Type B pancreatic cell (in vitro differentiated cells): ENCODE results near the gene VAV2. TPM values are rescaled to one million over a fixed set of nuclear protein-coding genes. Genes with fewer than 3 reads are reported as not detected.

Experiments
- DNase-seq: peaks from one replicate; pipeline ENCODE4 v3.0.0; 2021; ENCODE audit warnings: mixed read lengths; ENCODE audit not compliant: unreplicated experiment; ENCODE audit errors: extremely low spot score
- H3K27ac Mint-ChIP-seq: 2 replicates; pipeline ENCODE4 v1.8.0; 2021; ENCODE audit warnings: mild to moderate bottlenecking, mixed read lengths
- H3K27me3 Mint-ChIP-seq: 2 replicates; pipeline ENCODE4 v1.8.0; 2021; ENCODE audit warnings: mixed read lengths
- H3K36me3 Mint-ChIP-seq: 2 replicates; pipeline ENCODE4 v1.8.0; 2021; ENCODE audit warnings: mixed read lengths
- H3K4me1 Mint-ChIP-seq: one replicate; pipeline ENCODE4 v1.8.0; 2021; ENCODE audit warnings: mixed read lengths; ENCODE audit not compliant: unreplicated experiment
- H3K4me3 Mint-ChIP-seq: 2 replicates; pipeline ENCODE4 v1.8.0; 2021; ENCODE audit warnings: mild to moderate bottlenecking, mixed read lengths
- H3K9me3 Mint-ChIP-seq: 2 replicates; pipeline ENCODE4 v1.8.0; 2021; ENCODE audit warnings: mixed read lengths
- CTCF ChIP-seq: fragments of 200-600 bp; sonication (generic); conservative IDR thresholded peaks from 2 replicates; pipeline ENCODE4 v1.5.0; 2021; ENCODE audit warnings: antibody characterized with exemption, mild to moderate bottlenecking
- long read RNA-seq: library from polyadenylated mRNA; unstranded; transcript quantifications from one replicate; pipeline ENCODE4 v2.0.0, GENCODE V29; 2020
- total RNA-seq: library from RNA; stranded (reverse); gene quantifications from 2 replicates; pipeline ENCODE4 v1.2.1, GENCODE V29; 2021; ENCODE audit warnings: low replicate concordance

Gene VAV2
- 39.4 and 54.3 TPM in 2 replicates for total RNA-seq
- long read RNA-seq, partial matches to known transcripts, result 2 of 6 reads
- long read RNA-seq, other reads (novel, unspliced or antisense), result 4 of 6 reads

GRCh38 chr9:133991964-133992779 lies at the start of gene VAV2:
VAV2 (minus strand) TSS chr9:133992324; CDS start chr9:133992278, 46 bp downstream.
- Mint-ChIP-seq H3K4me3 (peak within 1 kb of the TSS; percentile 94), H3K9me3 (no peaks in the 10 kb centered on the region), H3K27ac (peak within 1 kb of the TSS; percentile 88), H3K4me1 (peaks cover 13% of the 10 kb centered on the region), H3K27me3 (no peaks in the 10 kb centered on the region), H3K36me3 (no peaks in the 10 kb centered on the region)
- no peak for DNase-seq
- TF ChIP-seq CTCF, result no peak

GRCh38 chr9:134041649-134041962 lies 49.5 kb upstream of the VAV2 start:
- no peak for DNase-seq
- Mint-ChIP-seq H3K27me3 (no peaks in the 10 kb centered on the region), H3K36me3 (peaks cover 27% of the 10 kb centered on the region), H3K4me1 (no peaks in the 10 kb centered on the region), H3K27ac (no peak overlapping the region), H3K4me3 (no peak overlapping the region), H3K9me3 (no peaks in the 10 kb centered on the region)
- no peak for TF ChIP-seq CTCF

- H3K27me3 Mint-ChIP-seq, result no peaks in the 10 kb centered on the region
- peaks cover 32% of the 10 kb centered on the region for H3K36me3 Mint-ChIP-seq
- no peak overlapping the region for H3K27ac Mint-ChIP-seq
- H3K4me1 Mint-ChIP-seq, result no peaks in the 10 kb centered on the region
- DNase-seq, result no peak
- H3K4me3 Mint-ChIP-seq, result no peak overlapping the region
- no peaks in the 10 kb centered on the region for H3K9me3 Mint-ChIP-seq
- TF ChIP-seq CTCF, result no peak
Observed at GRCh38 chr9:134040781-134041648, 48.9 kb upstream of the VAV2 start.

GRCh38 chr9:134040176-134040565 lies 48.0 kb upstream of the VAV2 start:
- no peak overlapping the region for H3K4me3 Mint-ChIP-seq
- H3K27ac Mint-ChIP-seq, result no peak overlapping the region

More at GRCh38 chr9:134040176-134040565, 48.0 kb upstream of the VAV2 start:
- Mint-ChIP-seq H3K4me1 (no peaks in the 10 kb centered on the region), H3K36me3 (peaks cover 32% of the 10 kb centered on the region), H3K27me3 (no peaks in the 10 kb centered on the region), H3K9me3 (no peaks in the 10 kb centered on the region)
- DNase-seq, result no peak
- TF ChIP-seq CTCF, result no peak
